Calu3 (cell line): ENCODE measurements around the gene CACNA1F. TPM values are rescaled to one million over a fixed set of nuclear protein-coding genes. Genes with fewer than 3 reads are reported as not detected.

ENCODE experiments used
- Bru-seq: library from RNA; stranded (reverse); fragments of 400-500 nt; gene quantifications from one replicate; lab custom pipeline; 2021; lab: Mats Ljungman, UMichigan
- BruChase-seq, 2 experiments: library from RNA; stranded (reverse); fragments of 400-500 nt; gene quantifications; one replicate each; lab custom pipeline; 2021; lab: Mats Ljungman, UMichigan
- BruUV-seq: library from RNA; stranded (reverse); fragments of 400-500 nt; replicated peaks from 2 replicates; lab custom pipeline; 2021; lab: Mats Ljungman, UMichigan
- CTCF ChIA-PET: fragments of 300-600 bp; sonication (Branson Sonifier 250); formaldehyde crosslinking; loops from one replicate; lab custom pipeline; 2022; ENCODE audit warnings: antibody characterized with exemption; lab: Charles Lee
- DNase-seq: peaks from one replicate; pipeline ENCODE4 v3.0.0; 2022
- H3K27ac Mint-ChIP-seq: one replicate; pipeline ENCODE4 v1.8.0; 2022; ENCODE audit warnings: mixed read lengths; ENCODE audit not compliant: unreplicated experiment
- H3K27me3 Mint-ChIP-seq: one replicate; pipeline ENCODE4 v1.8.0; 2022; ENCODE audit warnings: mixed read lengths; ENCODE audit not compliant: unreplicated experiment
- H3K36me3 Mint-ChIP-seq: one replicate; pipeline ENCODE4 v1.8.0; 2022; ENCODE audit warnings: mild to moderate bottlenecking, moderate library complexity, mixed read lengths; ENCODE audit not compliant: insufficient read depth, unreplicated experiment
- H3K4me1 Mint-ChIP-seq: one replicate; pipeline ENCODE4 v1.8.0; 2022; ENCODE audit warnings: mild to moderate bottlenecking, low read depth, mixed read lengths; ENCODE audit not compliant: unreplicated experiment
- H3K4me3 Mint-ChIP-seq: one replicate; pipeline ENCODE4 v1.8.0; 2022; ENCODE audit warnings: mild to moderate bottlenecking, low read depth, moderate library complexity, mixed read lengths; ENCODE audit not compliant: unreplicated experiment
- H3K9me3 Mint-ChIP-seq: one replicate; pipeline ENCODE4 v1.8.0; 2022; ENCODE audit warnings: low read depth, mixed read lengths; ENCODE audit not compliant: unreplicated experiment
- CTCF ChIP-seq: fragments of 200-600 bp; IDR thresholded peaks from one replicate; pipeline ENCODE4 v1.8.0; 2022; ENCODE audit warnings: antibody characterized with exemption; ENCODE audit not compliant: unreplicated experiment
- intact Hi-C: fragments of 100-400 bp; cut with micrococcal nuclease; formaldehyde crosslinking; loops from one replicate; pipeline ENCODE4 v1.10.0; 2022; ENCODE audit not compliant: unreplicated experiment
- long read RNA-seq: library from polyadenylated mRNA; stranded (forward); transcript quantifications from one replicate; pipeline ENCODE4 v2.0.0, GENCODE V29; 2022
- total RNA-seq: library from RNA; stranded (reverse); gene quantifications from 2 replicates; pipeline ENCODE4 v1.2.3, GENCODE V29; 2022

The CACNA1F gene
- total RNA-seq: not detected in 2 replicates
- Bru-seq, nascent RNA: percentile 3 among the genes with signal in this experiment
- percentile 6 among the genes with signal in this experiment for BruChase-seq, experiment 1, labeled RNA remaining after a 6-hour chase
- not detected for BruChase-seq, experiment 2, labeled RNA remaining after a 2-hour chase
- long read RNA-seq: 0 reads

- no peak for TF ChIP-seq CTCF
- DNase-seq: no peak
- Mint-ChIP-seq H3K4me1 (no peaks in the 10 kb centered on the region), H3K27ac (no peak within 1 kb of the TSS), H3K27me3 (no peaks in the 10 kb centered on the region), H3K9me3 (no peaks in the 10 kb centered on the region), H3K4me3 (no peak within 1 kb of the TSS), H3K36me3 (peaks cover 25% of the 10 kb centered on the region)
- BruUV-seq: no TSS peak
- CTCF ChIA-PET: no interaction called here
- intact Hi-C loops: no loop called here
Observed at GRCh38 chrX:49233176-49233575, at the start of gene CACNA1F. TSS of gene CACNA1F (minus strand) at chrX:49233340. CDS start at chrX:49233309, 31 bp downstream.

GRCh38 chrX:49282647-49283011 is 49.5 kb upstream of the CACNA1F start:
- Mint-ChIP-seq H3K4me1 (no peaks in the 10 kb centered on the region), H3K36me3 (peaks cover 15% of the 10 kb centered on the region), H3K27me3 (no peaks in the 10 kb centered on the region), H3K4me3 (no peak overlapping the region), H3K27ac (no peak overlapping the region), H3K9me3 (no peaks in the 10 kb centered on the region)
- CTCF ChIA-PET: no interaction called here
- intact Hi-C loops: no loop called here
- BruUV-seq: no TSS peak
- DNase-seq: no peak
- TF ChIP-seq CTCF: no peak

GRCh38 chrX:49278081-49278480 is 44.9 kb upstream of the CACNA1F start:
- no peak for DNase-seq
- BruUV-seq: no TSS peak
- CTCF ChIA-PET: no interaction called here
- Mint-ChIP-seq H3K4me3 (no peak overlapping the region), H3K4me1 (peaks cover 7% of the 10 kb centered on the region), H3K27me3 (no peaks in the 10 kb centered on the region), H3K27ac (no peak overlapping the region), H3K9me3 (no peaks in the 10 kb centered on the region), H3K36me3 (peaks cover 27% of the 10 kb centered on the region)
- intact Hi-C loops: no loop called here
- no peak for TF ChIP-seq CTCF

GRCh38 chrX:49277535-49277830 is 44.3 kb upstream of the CACNA1F start:
- H3K27me3 Mint-ChIP-seq: no peaks in the 10 kb centered on the region
- DNase-seq: no peak
- no peak for TF ChIP-seq CTCF
- no peak overlapping the region for H3K27ac Mint-ChIP-seq
- peaks cover 27% of the 10 kb centered on the region for H3K36me3 Mint-ChIP-seq
- H3K4me3 Mint-ChIP-seq: no peak overlapping the region
- BruUV-seq: no TSS peak
- H3K9me3 Mint-ChIP-seq: no peaks in the 10 kb centered on the region
- CTCF ChIA-PET: no interaction called here
- peaks cover 7% of the 10 kb centered on the region for H3K4me1 Mint-ChIP-seq
- intact Hi-C loops: no loop called here
